Right ventricle myocardium inferior (tissue), 1 donor: Measurements from ENCODE around the gene CGRRF1. TPM values are rescaled to one million over a fixed set of nuclear protein-coding genes. Genes with fewer than 3 reads are reported as not detected.

Source experiments
- ATAC-seq: fragments of 200-7000 bp; cut with Tn5 transposase; one replicate; pipeline ENCODE4 v1.9.1; 2020; ENCODE audit warnings: mild to moderate bottlenecking, moderate library complexity
- DNase-seq: peaks from one replicate; pipeline ENCODE4 v3.0.0; 2021; ENCODE audit errors: missing footprints
- intact Hi-C: fragments of 100-400 bp; cut with DNase I; formaldehyde crosslinking; loops from one replicate; pipeline ENCODE4 v1.11.0; 2022
- total RNA-seq: library from RNA; stranded (reverse); fragmentation: NEBNext Ultra II Directional; extraction: Animal tissue kit (Norgen Biotek cat#: 25700); gene quantifications from one replicate; pipeline ENCODE4 v1.2.1, GENCODE V29; 2021
- donor health status: DM: no; HTN: yes; CAD: no; lungs with severe emphysema.

The CGRRF1 gene
- total RNA-seq, 1 donor from 2014 or later, result 16.2 TPM

GRCh38 chr14:54488318-54488645, 21.4 kb upstream of the CGRRF1 start:
- ATAC-seq (no peak), DNase-seq (no peak)
- intact Hi-C loops, result loop anchor here (2.0 kb wide), 1 partner anchor 47 kb away; the partner anchor contains the start of gene CNIH1

- intact Hi-C loops, result loop anchor here (2.0 kb wide), 1 partner anchor 48 kb away; the partner anchor contains the start of gene CNIH1
- ATAC-seq (peak; percentile 97), DNase-seq (peak; percentile 97)
Measured at GRCh38 chr14:54488646-54489317, 20.9 kb upstream of the CGRRF1 start, which contains the start of gene GMFB. TSS of gene GMFB (minus strand) at chr14:54488980. CDS start at chr14:54488927, 53 bp downstream.

GRCh38 chr14:54489318-54489683, 20.4 kb upstream of the CGRRF1 start:
- peak; percentile 18 for ATAC-seq
- DNase-seq, result no peak
- intact Hi-C loops, result loop anchor here (2.0 kb wide), 1 partner anchor 48 kb away; the partner anchor contains the start of gene CNIH1

- intact Hi-C loops, result loop anchor here (2.0 kb wide), 1 partner anchor 49 kb away; the partner anchor contains the start of gene CNIH1
- DNase-seq, result no peak
- no peak for ATAC-seq
Measured at GRCh38 chr14:54489731-54490444, 19.8 kb upstream of the CGRRF1 start.

GRCh38 chr14:54490445-54491175, 19.1 kb upstream of the CGRRF1 start:
- intact Hi-C loops, result no loop called here

GRCh38 chr14:54493293-54493692, 16.4 kb upstream of the CGRRF1 start:
- intact Hi-C loops, result no loop called here
- ATAC-seq, result no peak

More at GRCh38 chr14:54490445-54491175, 19.1 kb upstream of the CGRRF1 start:
- ATAC-seq, result no peak
- DNase-seq, result no peak

GRCh38 chr14:54497224-54497623, 12.5 kb upstream of the CGRRF1 start:
- intact Hi-C loops, result no loop called here
- DNase-seq (no peak), ATAC-seq (no peak)

More at GRCh38 chr14:54493293-54493692, 16.4 kb upstream of the CGRRF1 start:
- no peak for DNase-seq

- intact Hi-C loops, result no loop called here
- ATAC-seq (peak; percentile 41), DNase-seq (no peak)
Measured at GRCh38 chr14:54498095-54498531, 11.6 kb upstream of the CGRRF1 start.

- peak; percentile 27 for ATAC-seq
- no peak for DNase-seq
- intact Hi-C loops, result no loop called here
Measured at GRCh38 chr14:54498579-54498978, 11.1 kb upstream of the CGRRF1 start.

GRCh38 chr14:54500744-54501143, 9.0 kb upstream of the CGRRF1 start:
- DNase-seq (no peak), ATAC-seq (no peak)
- intact Hi-C loops, result no loop called here

- DNase-seq (no peak), ATAC-seq (no peak)
- intact Hi-C loops, result no loop called here
Measured at GRCh38 chr14:54501480-54501879, 8.2 kb upstream of the CGRRF1 start.

GRCh38 chr14:54502602-54503001, 7.1 kb upstream of the CGRRF1 start:
- DNase-seq (no peak), ATAC-seq (peak; percentile 51)
- intact Hi-C loops, result no loop called here

GRCh38 chr14:54503486-54503885, 6.2 kb upstream of the CGRRF1 start:
- ATAC-seq (peak; percentile 35), DNase-seq (no peak)
- intact Hi-C loops, result no loop called here

GRCh38 chr14:54512393-54512792, 2.7 kb downstream of the CGRRF1 start:
- DNase-seq (no peak), ATAC-seq (no peak)
- intact Hi-C loops, result no loop called here

- ATAC-seq, result no peak
- intact Hi-C loops, result no loop called here
- DNase-seq, result no peak
Measured at GRCh38 chr14:54515670-54516069, 6.0 kb downstream of the CGRRF1 start.

- DNase-seq, result no peak
- intact Hi-C loops, result no loop called here
- ATAC-seq, result no peak
Measured at GRCh38 chr14:54516709-54517108, 7.0 kb downstream of the CGRRF1 start.

- intact Hi-C loops, result no loop called here
- no peak for DNase-seq
- no peak for ATAC-seq
Measured at GRCh38 chr14:54524410-54524809, 14.7 kb downstream of the CGRRF1 start.

- intact Hi-C loops, result no loop called here
- ATAC-seq, result no peak
- no peak for DNase-seq
Measured at GRCh38 chr14:54528973-54529372, 19.3 kb downstream of the CGRRF1 start.

GRCh38 chr14:54529811-54530210, 20.1 kb downstream of the CGRRF1 start:
- DNase-seq, result no peak
- intact Hi-C loops, result no loop called here
- ATAC-seq, result no peak
